ENCODE data around the gene TMIGD3.

GRCh38 chr1:111446967-111447892 lies 56.2 kb downstream of the TMIGD3 start:
- TF ChIP-seq CTCF (IDR thresholded peaks at IDR 0.05 in 8 of 11, conservative IDR thresholded peaks at IDR 0.05 in 3 of 11) (no peak), POLR2A (IDR thresholded peaks at IDR 0.05) (no peak)
